Subcutaneous abdominal adipose tissue (tissue), 5 donors: ENCODE results near the gene NEDD1.
A peak's percentile ranks its signal among the peaks of the same experiment; 100 is the strongest.

Experiments used
- H3K27ac ChIP-seq: one replicate; pipeline ENCODE4 v1.7.0; 2013; ENCODE audit warnings: low read depth, mild to moderate bottlenecking, inconsistent platforms, low read length, moderate library complexity
- H3K27me3 ChIP-seq, 5 donors: one replicate each; pipeline ENCODE4 v1.7.0; 2013; ENCODE audit warnings: low read length in 5 of 5, inconsistent platforms in 1 of 5; ENCODE audit not compliant: control insufficient read depth in 5 of 5, insufficient read depth in 4 of 5
- H3K36me3 ChIP-seq, 5 donors: one replicate each; pipeline ENCODE4 v1.7.0; 2013; ENCODE audit warnings: low read length in 5 of 5; ENCODE audit not compliant: control insufficient read depth in 5 of 5, insufficient read depth in 5 of 5
- H3K4me1 ChIP-seq, 5 donors: one replicate each; pipeline ENCODE4 v1.7.0; 2013; ENCODE audit warnings: low read length in 5 of 5, mild to moderate bottlenecking in 3 of 5, moderate library complexity in 1 of 5; ENCODE audit not compliant: control insufficient read depth in 5 of 5, insufficient read depth in 5 of 5
- H3K4me3 ChIP-seq, 5 donors: one replicate each; pipeline ENCODE4 v1.7.0; 2013; ENCODE audit warnings: low read length in 5 of 5, low read depth in 1 of 5
- H3K9ac ChIP-seq, 5 donors: one replicate each; pipeline ENCODE4 v1.7.0; 2013; ENCODE audit warnings: low read length in 5 of 5, mild to moderate bottlenecking in 4 of 5, moderate library complexity in 3 of 5
- H3K9me3 ChIP-seq, 5 donors: one replicate each; pipeline ENCODE4 v1.7.0; 2013; ENCODE audit warnings: low read length in 5 of 5; ENCODE audit not compliant: control insufficient read depth in 5 of 5
- donor health status: healthy.
- donor health status: healthy.
- donor health status: healthy.
- donor health status: healthy.
- donor health status: healthy.

The NEDD1 gene

GRCh38 chr12:96892104-96892503 is 15.0 kb upstream of the NEDD1 start:
- Histone ChIP-seq H3K36me3 (no peaks in the 10 kb centered on the region), H3K4me1 (no peaks in the 10 kb centered on the region), H3K9ac (no peak overlapping the region), H3K27me3 (peaks cover 0 to 3% (median 0%) of the 10 kb centered on the region in 5 donors), H3K27ac (no peak overlapping the region), H3K9me3 (no peaks in the 10 kb centered on the region), H3K4me3 (no peak overlapping the region)

GRCh38 chr12:96897421-96897820 is 9.6 kb upstream of the NEDD1 start:
- no peak overlapping the region for H3K27ac ChIP-seq
- no peaks in the 10 kb centered on the region for H3K36me3 ChIP-seq
- H3K27me3 ChIP-seq: no peaks in the 10 kb centered on the region
- H3K4me1 ChIP-seq: no peaks in the 10 kb centered on the region
- H3K9ac ChIP-seq: no peak overlapping the region
- H3K4me3 ChIP-seq: no peak overlapping the region
- H3K9me3 ChIP-seq: no peaks in the 10 kb centered on the region

- no peak overlapping the region for H3K4me3 ChIP-seq
- no peaks in the 10 kb centered on the region for H3K27me3 ChIP-seq
- no peak overlapping the region for H3K9ac ChIP-seq
- H3K9me3 ChIP-seq: no peaks in the 10 kb centered on the region
- no peak overlapping the region for H3K27ac ChIP-seq
- peaks cover 0 to 2% (median 2%) of the 10 kb centered on the region in 5 donors for H3K4me1 ChIP-seq
- H3K36me3 ChIP-seq: no peaks in the 10 kb centered on the region
Observed at GRCh38 chr12:96901175-96901574, 5.9 kb upstream of the NEDD1 start.

GRCh38 chr12:96902076-96902475 is 5.0 kb upstream of the NEDD1 start:
- Histone ChIP-seq H3K9me3 (no peaks in the 10 kb centered on the region), H3K9ac (no peak overlapping the region)

GRCh38 chr12:96906498-96906848 is 584 bp upstream of the NEDD1 start:
- peaks cover 0 to 22% (median 20%) of the 10 kb centered on the region in 5 donors for H3K4me1 ChIP-seq
- peak overlapping the region; percentile 71 for H3K27ac ChIP-seq
- peak overlapping the region; percentile 83 to 98 (median 86) for H3K4me3 ChIP-seq
- H3K27me3 ChIP-seq: no peaks in the 10 kb centered on the region
- H3K9me3 ChIP-seq: no peaks in the 10 kb centered on the region
- H3K36me3 ChIP-seq: no peaks in the 10 kb centered on the region
- H3K9ac ChIP-seq: peak overlapping the region; percentile 12 to 96 (median 87)

More at GRCh38 chr12:96902076-96902475, 5.0 kb upstream of the NEDD1 start:
- Histone ChIP-seq H3K4me1 (peaks cover 0 to 9% (median 8%) of the 10 kb centered on the region in 5 donors), H3K4me3 (no peak overlapping the region), H3K27me3 (no peaks in the 10 kb centered on the region), H3K36me3 (no peaks in the 10 kb centered on the region), H3K27ac (no peak overlapping the region)

- peak overlapping the region; percentile 75 to 96 (median 87) for H3K9ac ChIP-seq
- peaks cover 0 to under 1% (median 0%) of the 10 kb centered on the region in 5 donors for H3K36me3 ChIP-seq
- H3K9me3 ChIP-seq: no peaks in the 10 kb centered on the region
- H3K4me1 ChIP-seq: peaks cover 0 to 22% (median 20%) of the 10 kb centered on the region in 5 donors
- H3K27ac ChIP-seq: peak overlapping the region; percentile 71
- H3K4me3 ChIP-seq: peak overlapping the region; percentile 83 to 97 (median 86)
- no peaks in the 10 kb centered on the region for H3K27me3 ChIP-seq
Observed at GRCh38 chr12:96907671-96908422, 790 bp downstream of the NEDD1 start.

- Histone ChIP-seq H3K27ac (no peak overlapping the region), H3K9ac (peak overlapping the region in 3 of 5 donors; percentile 87 to 96 (median 92)), H3K4me3 (peak overlapping the region in 4 of 5 donors; percentile 83 to 97 (median 89)), H3K27me3 (no peaks in the 10 kb centered on the region), H3K9me3 (no peaks in the 10 kb centered on the region), H3K4me1 (peaks cover 0 to 22% (median 20%) of the 10 kb centered on the region in 5 donors), H3K36me3 (peaks cover 0 to 4% (median 0%) of the 10 kb centered on the region in 5 donors)
Observed at GRCh38 chr12:96908423-96908675, 1.3 kb downstream of the NEDD1 start.

GRCh38 chr12:96912261-96912660 is 5.2 kb downstream of the NEDD1 start:
- H3K4me1 ChIP-seq: peaks cover 0 to 13% (median 12%) of the 10 kb centered on the region in 5 donors

GRCh38 chr12:96912943-96913342 is 5.9 kb downstream of the NEDD1 start:
- Histone ChIP-seq H3K27me3 (no peaks in the 10 kb centered on the region), H3K36me3 (peaks cover 0 to 4% (median 0%) of the 10 kb centered on the region in 5 donors), H3K9ac (no peak overlapping the region), H3K4me3 (no peak overlapping the region), H3K4me1 (peaks cover 0 to 8% (median 6%) of the 10 kb centered on the region in 5 donors), H3K9me3 (no peaks in the 10 kb centered on the region), H3K27ac (no peak overlapping the region)

More at GRCh38 chr12:96912261-96912660, 5.2 kb downstream of the NEDD1 start:
- H3K27me3 ChIP-seq: no peaks in the 10 kb centered on the region
- H3K9ac ChIP-seq: no peak overlapping the region
- no peak overlapping the region for H3K4me3 ChIP-seq
- H3K9me3 ChIP-seq: no peaks in the 10 kb centered on the region
- H3K36me3 ChIP-seq: peaks cover 0 to 4% (median 0%) of the 10 kb centered on the region in 5 donors
- no peak overlapping the region for H3K27ac ChIP-seq

- Histone ChIP-seq H3K36me3 (peaks cover 0 to 5% (median 2%) of the 10 kb centered on the region in 5 donors), H3K4me1 (no peaks in the 10 kb centered on the region), H3K4me3 (no peak overlapping the region), H3K9me3 (peaks cover 0 to 5% (median 0%) of the 10 kb centered on the region in 5 donors), H3K27ac (no peak overlapping the region), H3K27me3 (no peaks in the 10 kb centered on the region), H3K9ac (no peak overlapping the region)
Observed at GRCh38 chr12:96919510-96920210, 12.6 kb downstream of the NEDD1 start.
